Measurements from ENCODE around the gene GRN. TPM values are rescaled to one million over a fixed set of nuclear protein-coding genes. Genes with fewer than 3 reads are reported as not detected.

Gene GRN
- total RNA-seq, 1 donor from 2014 or later, result 88.7 TPM

DNA sequence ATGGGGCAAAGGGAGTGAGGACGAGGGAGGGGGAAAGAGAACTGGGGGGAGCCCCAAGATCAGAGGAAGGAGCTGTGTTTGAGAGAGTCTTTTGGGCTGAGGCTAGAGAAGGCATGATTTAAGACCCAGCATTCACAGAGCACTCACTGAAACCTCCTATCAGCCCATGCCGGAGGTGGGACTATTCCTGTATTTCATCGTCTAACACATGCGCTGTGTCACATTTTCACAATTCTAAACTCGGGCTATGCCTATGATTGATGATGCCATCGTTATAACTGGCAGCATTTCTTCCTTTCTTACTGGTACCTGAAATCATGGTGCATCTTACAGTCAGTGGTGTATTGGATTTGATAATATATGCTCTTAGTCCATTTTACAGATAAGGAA, 15.0 kb downstream of the GRN start:
- H3K4me1 Mint-ChIP-seq (ENCODE audit: low read depth, unreplicated experiment), result peaks cover 29% of the 10 kb centered on the region
- no peak for TF ChIP-seq CTCF (IDR thresholded peaks at IDR 0.05; ENCODE audit: partially characterized antibody, unreplicated experiment)
- peak overlapping the region; percentile 33 for H3K27ac Mint-ChIP-seq (ENCODE audit: unreplicated experiment)
- no peak for DNase-seq
- no peaks in the 10 kb centered on the region for H3K36me3 Mint-ChIP-seq (ENCODE audit: unreplicated experiment)
- peak overlapping the region; percentile 74 for H3K4me3 Mint-ChIP-seq (ENCODE audit: unreplicated experiment)
- peaks cover 10% of the 10 kb centered on the region for H3K9me3 Mint-ChIP-seq (ENCODE audit: unreplicated experiment)
- peaks cover 17% of the 10 kb centered on the region for H3K27me3 Mint-ChIP-seq (ENCODE audit: unreplicated experiment)

- peak overlapping the region; percentile 74 for H3K4me3 Mint-ChIP-seq (ENCODE audit: unreplicated experiment)
- no peak for DNase-seq
- H3K27me3 Mint-ChIP-seq (ENCODE audit: unreplicated experiment), result peaks cover 16% of the 10 kb centered on the region
- H3K36me3 Mint-ChIP-seq (ENCODE audit: unreplicated experiment), result no peaks in the 10 kb centered on the region
- TF ChIP-seq CTCF (IDR thresholded peaks at IDR 0.05; ENCODE audit: partially characterized antibody, unreplicated experiment), result no peak
- H3K9me3 Mint-ChIP-seq (ENCODE audit: unreplicated experiment), result peaks cover 10% of the 10 kb centered on the region
- H3K4me1 Mint-ChIP-seq (ENCODE audit: low read depth, unreplicated experiment), result peaks cover 24% of the 10 kb centered on the region
- peak overlapping the region; percentile 72 for H3K27ac Mint-ChIP-seq (ENCODE audit: unreplicated experiment)
These were observed 15.7 kb downstream of the GRN start for GRCh38 chr17:44360826-44361225.

DNA sequence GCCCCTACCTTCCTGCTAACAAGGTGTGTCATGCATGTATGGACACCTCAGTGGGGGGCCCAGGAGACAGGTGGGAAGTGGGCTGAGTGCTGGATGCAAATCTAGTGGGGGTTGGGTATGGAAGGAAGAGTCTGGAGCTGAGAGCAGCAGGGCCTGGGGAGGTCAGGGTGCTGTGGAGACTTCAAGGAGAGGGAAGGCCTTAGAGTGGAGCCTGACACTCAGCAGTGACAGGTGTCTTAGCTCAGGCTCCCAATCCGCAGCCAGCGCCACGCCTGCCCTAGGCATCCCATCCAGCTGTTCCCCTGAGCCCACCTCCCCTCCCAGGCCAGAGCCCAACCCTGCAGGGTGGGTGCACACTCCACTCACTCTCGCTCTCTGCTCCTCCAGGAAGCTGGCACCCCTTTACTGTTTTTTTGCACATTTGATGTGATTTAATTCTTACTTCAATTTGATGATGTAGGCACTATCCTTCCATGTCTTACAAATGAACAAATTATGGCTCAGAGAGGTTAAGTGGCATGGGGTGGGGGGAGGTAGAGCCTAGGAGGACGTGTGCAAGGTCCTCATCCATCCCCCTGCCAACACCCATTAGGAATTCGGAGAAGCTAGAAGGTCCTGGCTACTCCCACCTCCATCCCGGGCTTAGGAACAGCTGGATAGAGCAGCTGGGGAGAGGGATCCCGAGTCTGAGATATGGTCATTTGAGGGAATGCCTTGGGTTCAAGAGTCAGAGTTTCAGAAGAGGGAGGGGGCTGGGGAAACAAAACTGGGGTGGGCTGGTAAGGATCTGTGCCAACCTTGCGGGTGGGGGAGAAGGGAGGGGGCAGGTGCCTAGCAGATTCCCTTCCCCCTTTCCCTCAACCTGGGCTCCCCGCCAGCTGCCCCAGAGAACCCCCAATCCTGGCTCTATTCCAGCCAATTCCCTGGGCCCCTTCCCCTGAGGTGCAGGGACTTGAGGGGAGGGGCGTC, 16.5 kb downstream of the GRN start:
- Mint-ChIP-seq H3K4me1 (ENCODE audit: low read depth, unreplicated experiment) (peaks cover 24% of the 10 kb centered on the region), H3K36me3 (ENCODE audit: unreplicated experiment) (no peaks in the 10 kb centered on the region), H3K27me3 (ENCODE audit: unreplicated experiment) (peaks cover 15% of the 10 kb centered on the region), H3K4me3 (ENCODE audit: unreplicated experiment) (peak overlapping the region; percentile 88), H3K27ac (ENCODE audit: unreplicated experiment) (peak overlapping the region; percentile 72), H3K9me3 (ENCODE audit: unreplicated experiment) (peaks cover 10% of the 10 kb centered on the region)
- DNase-seq, result no peak
- no peak for TF ChIP-seq CTCF (IDR thresholded peaks at IDR 0.05; ENCODE audit: partially characterized antibody, unreplicated experiment)

DNA sequence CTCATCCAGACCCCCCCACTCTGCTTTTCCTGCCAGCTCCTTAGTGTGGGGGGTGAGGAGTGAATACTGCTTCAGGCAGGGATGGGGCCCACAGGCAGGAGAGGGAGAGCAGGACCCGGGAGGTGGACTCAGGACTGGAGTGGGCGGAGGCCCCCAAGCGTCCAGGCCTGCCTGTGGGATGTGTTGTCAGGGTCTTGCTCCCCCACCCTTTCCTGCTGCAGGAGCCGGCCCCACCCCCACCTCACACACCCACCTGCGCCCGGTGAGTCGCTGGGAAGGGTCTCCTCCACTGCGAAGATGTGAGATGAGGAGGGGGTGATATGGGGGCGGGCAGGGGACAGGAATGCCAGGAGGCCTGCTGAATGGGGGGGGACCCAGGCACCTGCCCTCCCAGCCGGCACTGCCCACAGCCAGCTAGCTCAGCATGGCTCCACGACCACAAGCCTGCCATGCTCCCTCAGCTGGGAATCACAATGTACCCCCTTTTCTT, 17.4 kb downstream of the GRN start:
- Mint-ChIP-seq H3K4me3 (ENCODE audit: unreplicated experiment) (peak overlapping the region; percentile 88), H3K4me1 (ENCODE audit: low read depth, unreplicated experiment) (peaks cover 24% of the 10 kb centered on the region), H3K36me3 (ENCODE audit: unreplicated experiment) (no peaks in the 10 kb centered on the region), H3K9me3 (ENCODE audit: unreplicated experiment) (peaks cover 10% of the 10 kb centered on the region), H3K27ac (ENCODE audit: unreplicated experiment) (no peak overlapping the region), H3K27me3 (ENCODE audit: unreplicated experiment) (peaks cover 12% of the 10 kb centered on the region)
- TF ChIP-seq CTCF (IDR thresholded peaks at IDR 0.05; ENCODE audit: partially characterized antibody, unreplicated experiment), result no peak
- no peak for DNase-seq
